Ishikawa (cell line): ENCODE data around the gene DIAPH2.

Experiments used
- EGR1 ChIP-seq: IDR thresholded peaks from 2 replicates; pipeline ENCODE4 v1.6.1; 2012
- EP300 ChIP-seq: IDR thresholded peaks from 2 replicates; pipeline ENCODE4 v1.6.1; 2012; ENCODE audit warnings: borderline replicate concordance
- RAD21 ChIP-seq: IDR thresholded peaks from 2 replicates; pipeline ENCODE4 v1.6.1; 2012; ENCODE audit warnings: low read depth
- TAF1 ChIP-seq: IDR thresholded peaks from 2 replicates; pipeline ENCODE4 v1.6.1; 2012; ENCODE audit warnings: low read depth, mild to moderate bottlenecking
- TF ChIP-seq, protein P1 (sequence below): IDR thresholded peaks from 2 replicates; pipeline ENCODE4 v1.6.1; 2012

DNA sequence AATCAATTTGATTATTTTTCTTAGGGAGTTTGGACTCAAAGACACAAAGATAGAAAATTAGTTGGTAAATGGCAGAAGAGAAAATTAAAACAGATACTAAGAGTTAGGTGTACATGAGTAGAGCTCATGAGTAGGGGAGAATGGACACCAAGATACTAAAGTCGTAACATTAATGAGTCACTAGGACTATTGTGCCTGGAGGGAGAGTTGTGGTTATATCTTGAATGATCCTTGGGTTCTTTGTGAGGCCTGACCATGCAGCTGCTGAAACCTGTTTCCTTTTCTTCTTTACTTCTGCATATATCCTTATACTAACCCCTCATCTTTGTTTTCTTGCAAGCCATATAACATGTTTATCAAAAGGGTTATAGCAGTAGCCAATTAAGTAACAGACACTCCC, 731.8 kb downstream of the DIAPH2 start:
- TF ChIP-seq EP300 (no peak), EGR1 (no peak), TAF1 (no peak), RAD21 (no peak)
- TF ChIP-seq, protein P1, sequence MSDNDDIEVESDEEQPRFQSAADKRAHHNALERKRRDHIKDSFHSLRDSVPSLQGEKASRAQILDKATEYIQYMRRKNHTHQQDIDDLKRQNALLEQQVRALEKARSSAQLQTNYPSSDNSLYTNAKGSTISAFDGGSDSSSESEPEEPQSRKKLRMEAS = no peak
